Astrocyte (in vitro differentiated cells and primary cell): ENCODE measurements around the gene R3HCC1L. TPM values are rescaled to one million over a fixed set of nuclear protein-coding genes. Genes with fewer than 3 reads are reported as not detected.
"Not testable (repeated sequence)": the region's sequence is repeated elsewhere in the genome, so short reads cannot be mapped to it uniquely, and the experiment has no call there.

Source experiments
- DNase-seq: peaks from one replicate; pipeline ENCODE4 v3.0.0-alpha.2; 2010; ENCODE audit warnings: low read depth
- FAIRE-seq: peaks from 2 replicates; lab custom pipeline; 2011; peaks lifted over from hg19 to GRCh38; lab: Jason Lieb, UNC
- H2AFZ ChIP-seq: 2 replicates; pipeline ENCODE4 v1.6.0; 2012; ENCODE audit warnings: low read depth, low read length, inconsistent platforms
- H3K27ac ChIP-seq: 2 replicates; pipeline ENCODE4 v1.5.1; 2011; ENCODE audit warnings: low read depth, low read length, inconsistent platforms
- H3K27me3 ChIP-seq: 2 replicates; pipeline ENCODE4 v1.6.0; 2011; ENCODE audit warnings: low read length, inconsistent platforms; ENCODE audit not compliant: insufficient read depth
- H3K36me3 ChIP-seq: 2 replicates; pipeline ENCODE4 v1.5.1; 2011; ENCODE audit warnings: low read length, inconsistent platforms; ENCODE audit not compliant: insufficient read depth
- H3K4me1 ChIP-seq: 2 replicates; pipeline ENCODE4 v1.5.1; 2011; ENCODE audit warnings: low read length, inconsistent platforms; ENCODE audit not compliant: insufficient read depth
- H3K4me2 ChIP-seq: 2 replicates; pipeline ENCODE4 v1.6.0; 2012; ENCODE audit warnings: low read length, inconsistent platforms
- H3K4me3 ChIP-seq: 2 replicates; pipeline ENCODE4 v1.5.1; 2011; ENCODE audit warnings: low read depth, mild to moderate bottlenecking, low read length, inconsistent platforms; ENCODE audit not compliant: insufficient read depth
- H3K79me2 ChIP-seq: 2 replicates; pipeline ENCODE4 v1.6.0; 2012; ENCODE audit warnings: mild to moderate bottlenecking, low read length, inconsistent platforms; ENCODE audit not compliant: insufficient read depth
- H3K9ac ChIP-seq: 2 replicates; pipeline ENCODE4 v1.6.0; 2012; ENCODE audit warnings: mild to moderate bottlenecking, low read length, inconsistent platforms
- H3K9me3 ChIP-seq: 2 replicates; pipeline ENCODE4 v1.5.1; 2012; ENCODE audit warnings: low read depth, mild to moderate bottlenecking, low read length, inconsistent platforms; ENCODE audit not compliant: insufficient read depth
- H4K20me1 ChIP-seq: 2 replicates; pipeline ENCODE4 v1.6.0; 2012; ENCODE audit warnings: low read length, inconsistent platforms; ENCODE audit not compliant: insufficient read depth
- H3K27ac Mint-ChIP-seq: one replicate; pipeline ENCODE4 v1.8.0; 2021; ENCODE audit warnings: mild to moderate bottlenecking, mixed read lengths; ENCODE audit not compliant: unreplicated experiment
- H3K27me3 Mint-ChIP-seq: one replicate; pipeline ENCODE4 v1.8.0; 2021; ENCODE audit warnings: low read depth, mixed read lengths; ENCODE audit not compliant: unreplicated experiment
- H3K36me3 Mint-ChIP-seq: one replicate; pipeline ENCODE4 v1.8.0; 2021; ENCODE audit warnings: low read depth, mixed read lengths; ENCODE audit not compliant: unreplicated experiment
- H3K4me1 Mint-ChIP-seq: one replicate; pipeline ENCODE4 v1.8.0; 2021; ENCODE audit warnings: low read depth, mixed read lengths; ENCODE audit not compliant: unreplicated experiment
- H3K4me3 Mint-ChIP-seq: one replicate; pipeline ENCODE4 v1.8.0; 2021; ENCODE audit warnings: mild to moderate bottlenecking, moderate library complexity, mixed read lengths; ENCODE audit not compliant: unreplicated experiment
- H3K9me3 Mint-ChIP-seq: one replicate; pipeline ENCODE4 v1.8.0; 2021; ENCODE audit warnings: mild to moderate bottlenecking, mixed read lengths; ENCODE audit not compliant: unreplicated experiment
- CTCF ChIP-seq: IDR thresholded peaks from 2 replicates; pipeline ENCODE4 v1.5.1; 2011; ENCODE audit warnings: low read depth, mild to moderate bottlenecking, inconsistent platforms, low read length, moderate library complexity; ENCODE audit not compliant: insufficient read depth
- EZH2 ChIP-seq: IDR thresholded peaks from 2 replicates; pipeline ENCODE4 v1.6.1; 2012; ENCODE audit warnings: mild to moderate bottlenecking, low read length, inconsistent platforms; ENCODE audit not compliant: insufficient read depth
- total RNA-seq: library from RNA; stranded (reverse); gene quantifications from 2 replicates; pipeline ENCODE4 v1.2.1, GENCODE V29; 2021

Gene R3HCC1L
- total RNA-seq, 1 donor from 2014 or later: 19.9 TPM

- not testable (repeated sequence) for H3K4me3 ChIP-seq, FAIRE-seq, H2AFZ ChIP-seq, DNase-seq, H3K9ac ChIP-seq, H3K27ac ChIP-seq, H3K9me3 ChIP-seq, H3K27ac Mint-ChIP-seq, H3K4me3 Mint-ChIP-seq, H3K36me3 ChIP-seq, H3K27me3 ChIP-seq, H3K27me3 Mint-ChIP-seq, H3K4me2 ChIP-seq
- Mint-ChIP-seq H3K4me1 (peaks cover 11% of the 10 kb centered on the region), H3K36me3 (peaks cover 18% of the 10 kb centered on the region), H3K9me3 (peaks cover 17% of the 10 kb centered on the region)
- Histone ChIP-seq H3K4me1 (peaks cover 10% of the 10 kb centered on the region), H3K79me2 (peaks cover 61% of the 10 kb centered on the region), H4K20me1 (peaks cover 50% of the 10 kb centered on the region)
These were observed 18.9 kb downstream of the R3HCC1L start for GRCh38 chr10:98153213-98153958.

GRCh38 chr10:98154076-98154475, 19.6 kb downstream of the R3HCC1L start:
- H3K4me2 ChIP-seq: no peak overlapping the region
- peaks cover 11% of the 10 kb centered on the region for H3K4me1 Mint-ChIP-seq
- H3K4me3 ChIP-seq: no peak overlapping the region
- peaks cover 45% of the 10 kb centered on the region for H4K20me1 ChIP-seq
- FAIRE-seq (no peak), DNase-seq (no peak)
- TF ChIP-seq EZH2: no peak
- TF ChIP-seq CTCF: no peak
- peaks cover 10% of the 10 kb centered on the region for H3K4me1 ChIP-seq
- no peaks in the 10 kb centered on the region for H3K36me3 ChIP-seq
- no peak overlapping the region for H3K4me3 Mint-ChIP-seq
- no peak overlapping the region for H3K9ac ChIP-seq
- H3K9me3 ChIP-seq: no peaks in the 10 kb centered on the region
- no peaks in the 10 kb centered on the region for H3K27me3 ChIP-seq
- no peak overlapping the region for H2AFZ ChIP-seq
- peaks cover 18% of the 10 kb centered on the region for H3K36me3 Mint-ChIP-seq
- H3K27ac Mint-ChIP-seq: no peak overlapping the region
- H3K9me3 Mint-ChIP-seq: peaks cover 13% of the 10 kb centered on the region
- peaks cover 54% of the 10 kb centered on the region for H3K79me2 ChIP-seq
- no peaks in the 10 kb centered on the region for H3K27me3 Mint-ChIP-seq
- H3K27ac ChIP-seq: no peak overlapping the region

- peaks cover 33% of the 10 kb centered on the region for H3K79me2 ChIP-seq
- no peak overlapping the region for H3K27ac ChIP-seq
- H3K9me3 Mint-ChIP-seq: no peaks in the 10 kb centered on the region
- H3K4me1 ChIP-seq: no peaks in the 10 kb centered on the region
- H3K9me3 ChIP-seq: no peaks in the 10 kb centered on the region
- H3K36me3 Mint-ChIP-seq: peaks cover 5% of the 10 kb centered on the region
- no peak for FAIRE-seq
- H3K27me3 ChIP-seq: no peaks in the 10 kb centered on the region
- no peak overlapping the region for H3K9ac ChIP-seq
- peaks cover 44% of the 10 kb centered on the region for H4K20me1 ChIP-seq
- no peak overlapping the region for H3K27ac Mint-ChIP-seq
- peaks cover 1% of the 10 kb centered on the region for H3K36me3 ChIP-seq
- no peaks in the 10 kb centered on the region for H3K4me1 Mint-ChIP-seq
- H3K4me3 Mint-ChIP-seq: no peak overlapping the region
- TF ChIP-seq CTCF (no peak), EZH2 (no peak)
- no peak overlapping the region for H3K4me2 ChIP-seq
- no peak overlapping the region for H2AFZ ChIP-seq
- no peak overlapping the region for H3K4me3 ChIP-seq
- DNase-seq: no peak
- H3K27me3 Mint-ChIP-seq: no peaks in the 10 kb centered on the region
These were observed 24.1 kb downstream of the R3HCC1L start for GRCh38 chr10:98158576-98158975.
